ENCODE data around the gene TMEM171. TPM values are rescaled to one million over a fixed set of nuclear protein-coding genes. Genes with fewer than 3 reads are reported as not detected.

The TMEM171 gene
- total RNA-seq, 1 experiment from 2014 or later: 5.4 TPM

DNA sequence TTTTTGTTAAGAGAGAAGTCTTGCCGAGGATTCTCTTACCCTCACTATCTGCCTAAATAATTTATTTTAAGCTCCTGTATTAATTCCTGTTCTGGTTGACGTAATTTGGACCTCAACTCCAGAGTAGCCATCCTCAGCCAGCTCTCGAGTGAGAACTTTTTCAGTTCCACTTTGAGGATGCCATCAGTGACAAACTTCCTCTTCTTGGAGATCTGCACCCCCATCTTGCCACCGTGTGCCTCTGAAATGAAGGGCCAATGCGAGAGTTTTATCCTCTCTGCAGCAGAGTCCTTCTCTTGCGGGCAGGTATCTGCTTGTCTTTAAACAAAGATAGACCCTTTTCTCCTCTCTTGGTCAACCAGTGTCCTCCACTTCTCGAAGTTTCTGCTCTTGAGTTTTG, 33.1 kb downstream of the TMEM171 start:
- no peak overlapping the region for H3K27ac ChIP-seq (ENCODE audit: low read depth, low read length)
- H3K4me1 ChIP-seq (ENCODE audit: control insufficient read depth in 1 of 2, insufficient read depth in 2 of 2, low read length in 2 of 2): no peaks in the 10 kb centered on the region
- CTCF ChIA-PET: interaction anchor here (1.0 kb wide), 1 partner anchor 18 kb away, joined by 3 read pairs; no protein-coding TSS in a partner anchor
- H2AFZ ChIP-seq (ENCODE audit: low read depth, low read length, poor library complexity, severe bottlenecking): no peak overlapping the region
- intact Hi-C loops (cut with micrococcal nuclease): no loop called here
- H3K27me3 ChIP-seq (ENCODE audit: insufficient read depth, low read length): no peaks in the 10 kb centered on the region
- POLR2A ChIA-PET: no interaction called here
- no peaks in the 10 kb centered on the region for H4K20me1 ChIP-seq (ENCODE audit: insufficient read depth)
- no peak overlapping the region for H3K9ac ChIP-seq (ENCODE audit: low read length)
- no peaks in the 10 kb centered on the region for H3K36me3 ChIP-seq (ENCODE audit: control insufficient read depth in 1 of 2, insufficient read depth in 2 of 2, low read length in 2 of 2)
- no peak overlapping the region for H3K4me3 ChIP-seq (replicated peaks in 1 of 2; ENCODE audit: low read depth in 1 of 2, low read length in 2 of 2)
- no peaks in the 10 kb centered on the region for H3K79me2 ChIP-seq (ENCODE audit: insufficient read depth, low read length)
- no peak for DNase-seq (ENCODE audit: low read depth, low spot score)
- no peak overlapping the region for H3K4me2 ChIP-seq (ENCODE audit: low read length)
- TF ChIP-seq, protein P1, sequence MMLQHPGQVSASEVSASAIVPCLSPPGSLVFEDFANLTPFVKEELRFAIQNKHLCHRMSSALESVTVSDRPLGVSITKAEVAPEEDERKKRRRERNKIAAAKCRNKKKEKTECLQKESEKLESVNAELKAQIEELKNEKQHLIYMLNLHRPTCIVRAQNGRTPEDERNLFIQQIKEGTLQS (IDR thresholded peaks at IDR 0.05): no peak
- no peak for TF ChIP-seq YY1 (IDR thresholded peaks at IDR 0.05; ENCODE audit: extremely low read depth, insufficient replicate concordance, low read depth, low read length)
- H3K9me3 ChIP-seq (ENCODE audit: control insufficient read depth in 1 of 2, insufficient read depth in 1 of 2, low read depth in 1 of 2, low read length in 2 of 2): no peaks in the 10 kb centered on the region
- no peaks in the 10 kb centered on the region for H3K9me2 ChIP-seq (ENCODE audit: insufficient read depth)
- no peak for ATAC-seq
- RAD21 ChIA-PET (ENCODE audit: low non-redundant PET in 1 of 2, low total read pairs in 2 of 2, uncharacterized antibody in 2 of 2, unreplicated experiment in 2 of 2): no interaction called here
- no TSS peak for BruUV-seq (replicated peaks)

DNA sequence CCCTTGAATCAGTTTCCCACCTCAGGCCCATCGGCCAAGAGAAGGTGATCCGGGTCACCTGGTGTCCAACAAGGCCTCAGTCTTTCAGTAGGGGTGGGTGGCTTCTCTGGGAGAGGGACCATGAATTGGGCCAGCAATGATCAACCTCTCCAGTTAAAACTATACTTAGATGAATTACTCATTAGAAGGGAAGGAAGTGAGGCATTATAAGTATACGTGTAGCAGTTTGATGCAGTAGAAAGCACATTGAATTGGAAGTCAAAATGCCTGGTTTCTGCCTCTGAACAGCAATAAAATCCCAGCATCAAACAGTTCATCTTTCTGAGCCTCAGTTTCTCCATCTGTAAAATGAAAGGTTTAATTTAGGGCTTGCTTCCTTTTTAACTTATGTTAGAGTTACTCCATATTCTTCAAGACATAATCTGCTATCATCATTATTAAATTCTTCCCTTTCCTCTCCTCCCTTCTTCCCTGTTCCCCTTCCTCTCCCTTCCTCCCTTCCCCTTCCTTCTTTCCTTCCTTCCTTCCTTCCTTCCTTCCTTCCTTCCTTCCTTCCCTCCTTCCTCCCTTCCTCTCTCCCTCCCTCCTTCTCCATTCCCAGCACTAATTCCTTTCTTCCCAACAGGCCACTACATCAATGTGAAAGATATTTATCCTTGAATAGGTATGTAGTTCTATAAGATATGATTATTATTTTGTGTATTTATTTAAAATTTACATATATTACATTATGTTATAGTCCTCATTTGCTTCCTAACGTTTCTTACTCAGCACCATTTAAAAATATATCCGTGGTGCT, 34.0 kb downstream of the TMEM171 start:
- ChIA-PET POLR2A (no interaction called here), RAD21 (ENCODE audit: low non-redundant PET in 1 of 2, low total read pairs in 2 of 2, uncharacterized antibody in 2 of 2, unreplicated experiment in 2 of 2) (no interaction called here), CTCF (no interaction called here)
- Histone ChIP-seq H3K4me2 (ENCODE audit: low read length) (no peak overlapping the region), H3K9me3 (ENCODE audit: control insufficient read depth in 1 of 2, insufficient read depth in 1 of 2, low read depth in 1 of 2, low read length in 2 of 2) (no peaks in the 10 kb centered on the region), H3K27me3 (ENCODE audit: insufficient read depth, low read length) (no peaks in the 10 kb centered on the region), H3K79me2 (ENCODE audit: insufficient read depth, low read length) (no peaks in the 10 kb centered on the region), H3K4me3 (replicated peaks in 1 of 2; ENCODE audit: low read depth in 1 of 2, low read length in 2 of 2) (no peak overlapping the region), H3K9ac (ENCODE audit: low read length) (no peak overlapping the region), H2AFZ (ENCODE audit: low read depth, low read length, poor library complexity, severe bottlenecking) (no peak overlapping the region), H3K9me2 (ENCODE audit: insufficient read depth) (no peaks in the 10 kb centered on the region), H3K4me1 (ENCODE audit: control insufficient read depth in 1 of 2, insufficient read depth in 2 of 2, low read length in 2 of 2) (no peaks in the 10 kb centered on the region), H3K27ac (ENCODE audit: low read depth, low read length) (no peak overlapping the region), H4K20me1 (ENCODE audit: insufficient read depth) (no peaks in the 10 kb centered on the region), H3K36me3 (ENCODE audit: control insufficient read depth in 1 of 2, insufficient read depth in 2 of 2, low read length in 2 of 2) (no peaks in the 10 kb centered on the region)
- intact Hi-C loops (cut with micrococcal nuclease): no loop called here
- ATAC-seq (no peak), DNase-seq (ENCODE audit: low read depth, low spot score) (no peak)
- TF ChIP-seq EZH2phosphoT487 (IDR thresholded peaks at IDR 0.05; ENCODE audit: borderline replicate concordance) (no peak), FOSL1 (IDR thresholded peaks at IDR 0.05; ENCODE audit: low read depth) (no peak), YY1 (IDR thresholded peaks at IDR 0.05; ENCODE audit: extremely low read depth, insufficient replicate concordance, low read depth, low read length) (no peak), POLR2AphosphoS5 (IDR thresholded peaks at IDR 0.05; ENCODE audit: low read depth, low read length) (no peak)
- TF ChIP-seq, protein P2, sequence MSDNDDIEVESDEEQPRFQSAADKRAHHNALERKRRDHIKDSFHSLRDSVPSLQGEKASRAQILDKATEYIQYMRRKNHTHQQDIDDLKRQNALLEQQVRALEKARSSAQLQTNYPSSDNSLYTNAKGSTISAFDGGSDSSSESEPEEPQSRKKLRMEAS (IDR thresholded peaks at IDR 0.05): no peak
- no TSS peak for BruUV-seq (replicated peaks)

All from HCT116 (cell line).